ENCODE measurements around the gene RFLNA.

Gene RFLNA, protein sequence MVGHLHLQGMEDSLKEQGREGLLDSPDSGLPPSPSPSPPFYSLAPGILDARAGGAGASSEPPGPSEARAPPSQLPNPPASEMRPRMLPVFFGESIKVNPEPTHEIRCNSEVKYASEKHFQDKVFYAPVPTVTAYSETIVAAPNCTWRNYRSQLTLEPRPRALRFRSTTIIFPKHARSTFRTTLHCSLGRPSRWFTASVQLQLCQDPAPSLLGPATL

DNA sequence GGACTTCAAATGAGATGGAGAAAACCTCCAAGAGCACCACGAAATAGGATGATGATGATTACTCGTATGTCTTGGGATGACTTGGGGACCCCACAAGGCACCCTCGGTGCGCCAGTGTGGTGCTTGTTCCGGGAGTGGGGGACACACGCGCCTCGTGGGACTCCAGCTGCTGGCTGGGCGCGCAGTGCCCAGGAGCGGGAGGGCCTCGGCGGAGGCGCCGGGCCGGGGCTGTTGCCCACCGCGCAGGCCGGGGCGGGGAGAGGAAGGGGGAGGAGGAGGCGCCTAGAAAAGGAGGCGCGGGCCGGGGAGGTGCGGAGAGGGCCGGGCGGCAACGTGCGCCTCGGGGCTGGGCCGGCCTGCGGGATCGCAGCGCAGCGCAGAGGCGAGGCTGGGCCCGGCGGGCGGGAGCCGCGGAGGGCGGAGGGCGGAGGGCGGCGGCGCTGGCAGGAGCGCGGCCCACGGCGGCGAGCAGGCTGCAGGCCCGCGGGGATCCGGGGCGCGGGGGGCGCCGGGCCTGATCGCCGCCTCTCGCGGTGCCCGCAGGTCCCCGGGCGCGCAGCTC, at the start of gene RFLNA:
Gene RFLNA (plus strand): TSS at position 314 of the 562 bp plus-strand sequence. CDS start 337 bp downstream, outside the sequence.
- DNase-seq (ENCODE audit: low spot score) = peak; percentile 38

DNA sequence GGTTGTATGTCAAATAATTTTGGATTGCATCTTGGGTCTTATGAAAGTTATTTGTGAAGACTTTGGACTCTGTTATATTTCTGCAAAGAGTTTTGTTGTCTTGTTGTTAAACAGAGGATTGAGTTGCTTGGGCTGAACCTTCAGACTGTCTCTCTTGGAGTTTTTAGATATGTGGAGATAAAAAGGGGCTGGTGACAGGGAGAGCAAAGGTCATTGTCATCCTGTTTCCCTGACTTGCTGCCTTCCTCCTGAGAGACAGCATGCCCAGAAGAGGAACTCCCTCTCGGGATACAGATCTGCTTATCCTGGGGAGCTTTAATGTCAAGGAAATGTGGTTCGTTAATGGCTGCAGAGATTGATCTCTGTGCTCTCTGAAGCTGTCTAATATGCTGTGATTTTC, 47.6 kb upstream of the RFLNA start:
- no peak for DNase-seq (ENCODE audit: low spot score)

DNA sequence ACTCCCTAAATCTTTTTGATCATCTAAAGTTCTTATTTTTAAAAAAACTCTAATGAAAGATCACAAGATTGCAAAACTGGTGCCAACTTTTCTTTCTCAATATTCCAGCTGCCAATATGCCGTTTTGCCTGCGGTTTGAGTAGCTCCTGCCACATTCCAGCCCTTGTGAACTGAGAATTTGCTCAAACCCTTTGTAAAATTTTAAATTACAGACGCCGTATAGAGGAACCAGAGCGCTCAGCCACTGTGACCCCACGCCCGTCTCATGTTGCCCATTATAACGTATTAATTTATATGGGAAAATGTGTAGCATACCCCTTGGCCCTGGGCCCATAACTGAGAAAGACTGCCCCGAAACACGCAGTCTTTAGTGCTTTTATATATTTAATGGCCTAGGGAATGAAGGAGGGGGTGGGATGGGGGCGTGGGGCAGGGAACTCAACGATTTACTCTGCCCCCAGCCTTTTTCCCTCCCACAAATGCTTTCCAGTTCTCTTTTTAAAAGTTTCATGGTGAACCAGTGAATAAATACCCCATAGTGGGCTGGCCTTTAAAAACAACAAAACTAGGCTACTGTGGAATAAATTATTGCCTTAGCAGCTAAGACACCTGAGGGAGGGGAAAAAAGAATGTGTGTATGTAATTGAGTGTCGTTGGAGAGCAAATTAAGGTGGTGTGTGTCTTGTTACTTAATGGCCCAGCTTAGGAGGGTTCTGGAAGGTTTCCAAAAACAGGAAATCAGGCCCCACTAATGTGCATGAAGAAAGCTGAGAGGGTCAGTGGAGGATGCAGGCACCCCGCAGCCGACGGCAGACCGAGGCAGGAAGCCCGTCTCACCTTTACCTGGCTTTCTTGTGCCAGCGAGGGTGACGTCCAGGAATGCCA, 45.7 kb upstream of the RFLNA start:
- DNase-seq (ENCODE audit: low spot score) = peak; percentile 37

DNA sequence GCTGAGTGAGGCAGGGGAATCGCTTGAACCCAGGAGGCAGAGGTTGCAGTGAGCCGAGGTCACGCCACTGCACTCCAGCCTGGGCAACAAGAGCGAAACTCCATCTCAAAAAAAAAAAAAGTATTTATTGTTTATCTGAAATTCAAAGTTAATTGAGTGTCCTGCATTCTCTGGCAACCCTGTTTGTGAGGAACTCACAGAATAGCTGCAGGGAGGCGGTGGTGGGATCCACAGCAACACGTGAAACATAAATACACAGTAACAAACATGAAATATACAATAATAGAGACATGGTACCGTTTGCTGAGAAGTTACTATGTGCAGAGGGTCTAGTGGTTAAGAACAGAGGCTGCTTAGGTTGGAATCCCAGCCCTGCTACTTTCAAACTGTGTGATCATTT, 43.7 kb upstream of the RFLNA start:
- DNase-seq (ENCODE audit: low spot score) = no peak

DNA sequence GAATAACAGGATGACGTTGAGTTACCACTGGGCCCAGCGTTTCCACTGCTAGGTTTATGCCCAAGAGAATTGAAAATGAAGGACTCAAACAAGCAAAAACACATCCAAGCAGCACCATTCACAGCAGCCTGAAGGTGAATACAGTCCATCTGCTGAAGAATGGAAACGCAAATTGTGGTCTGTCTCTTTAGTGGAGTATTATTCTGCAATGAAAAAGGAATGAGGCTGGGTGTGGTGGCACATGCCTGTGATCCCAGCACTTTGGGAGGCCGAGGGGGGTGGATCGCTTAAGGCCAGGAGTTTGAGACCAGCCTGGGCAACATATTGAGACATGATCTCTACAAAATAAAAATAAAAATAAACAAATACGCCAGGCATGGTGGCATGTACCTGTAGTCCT, 41.9 kb upstream of the RFLNA start:
- DNase-seq (ENCODE audit: low spot score) = no peak

DNA sequence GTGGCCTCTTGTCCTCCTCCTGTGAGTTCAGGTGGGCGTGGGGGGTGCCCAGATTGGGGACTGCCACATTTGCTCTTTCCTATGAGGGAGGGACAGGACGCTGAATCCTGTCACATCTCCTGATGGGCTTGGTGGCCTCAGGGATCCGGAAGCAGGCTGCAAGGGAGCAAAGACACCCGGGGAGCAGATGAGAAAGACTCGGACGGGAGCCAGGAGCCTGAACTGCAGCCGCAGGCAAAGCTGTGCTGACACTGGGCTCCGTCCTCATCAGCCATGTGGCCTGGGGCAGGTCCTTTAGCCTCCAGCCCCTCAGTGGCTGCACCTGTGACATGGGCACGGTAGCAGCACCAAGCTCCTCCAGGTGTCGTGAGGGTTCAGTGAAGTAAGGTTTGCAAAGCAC, 40.8 kb upstream of the RFLNA start:
- DNase-seq (ENCODE audit: low spot score) = peak; percentile 14

DNA sequence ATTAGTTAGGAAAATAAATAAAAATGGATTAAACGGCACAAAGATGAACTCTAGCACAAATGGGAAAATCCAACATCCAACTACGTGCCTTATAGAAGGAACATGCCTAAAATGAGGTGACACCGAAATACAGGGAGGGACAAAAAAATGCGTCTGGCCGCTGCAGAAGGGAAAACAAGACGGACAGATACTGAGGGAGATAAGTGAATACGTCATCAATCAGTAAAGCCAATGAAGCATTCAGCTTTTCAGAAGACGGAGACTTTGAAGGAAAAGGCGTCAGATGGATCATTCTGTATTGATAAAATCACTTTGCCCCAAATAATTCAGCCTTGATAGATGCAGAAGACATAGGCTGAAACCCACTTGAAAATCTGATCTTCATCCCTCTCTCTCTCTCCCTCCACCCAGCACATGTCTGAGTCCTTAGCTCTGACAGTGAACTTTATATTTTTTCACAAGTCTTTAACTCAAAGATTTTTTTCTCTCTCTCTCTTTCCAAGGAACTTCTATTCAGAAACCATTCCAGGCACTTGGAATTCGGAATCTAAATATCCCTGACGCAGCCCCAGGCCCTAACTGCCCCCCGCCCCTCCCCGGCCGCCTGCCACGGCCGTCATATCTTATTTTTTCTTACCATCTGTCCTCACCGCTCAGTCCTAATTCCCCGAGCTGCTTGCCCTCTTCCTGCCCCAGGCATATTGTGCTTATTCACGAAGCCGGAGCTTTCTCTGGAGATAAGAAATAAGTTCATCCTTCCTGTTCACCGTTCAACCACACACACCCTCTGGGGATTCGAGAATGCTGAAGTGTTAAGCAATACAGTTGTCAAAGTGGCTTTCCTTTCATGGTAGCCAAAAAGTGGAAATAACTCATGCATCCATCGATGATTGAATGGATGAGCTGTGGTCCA, 35.5 kb upstream of the RFLNA start:
- DNase-seq (ENCODE audit: low spot score) = no peak

DNA sequence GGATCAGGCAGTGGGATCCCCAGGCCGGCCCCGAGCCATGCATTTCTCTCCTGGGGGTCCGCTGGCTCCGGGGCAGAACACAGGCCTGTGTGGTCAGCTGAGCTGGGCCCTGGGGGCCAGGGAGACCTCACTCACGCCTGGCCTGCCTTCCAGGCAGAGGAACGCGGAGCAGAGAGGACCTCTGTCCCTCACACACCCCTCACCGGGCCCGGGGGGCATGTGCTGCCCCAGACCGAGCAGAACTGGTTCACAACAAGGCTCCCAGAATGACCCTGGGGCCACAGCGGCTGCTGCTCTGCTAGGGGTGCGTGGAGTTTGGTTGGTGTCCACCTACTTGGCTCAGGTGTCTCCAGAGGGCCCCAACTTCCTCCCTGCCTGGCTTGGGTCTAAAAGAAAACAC, 33.0 kb upstream of the RFLNA start:
- no peak for DNase-seq (ENCODE audit: low spot score)

DNA sequence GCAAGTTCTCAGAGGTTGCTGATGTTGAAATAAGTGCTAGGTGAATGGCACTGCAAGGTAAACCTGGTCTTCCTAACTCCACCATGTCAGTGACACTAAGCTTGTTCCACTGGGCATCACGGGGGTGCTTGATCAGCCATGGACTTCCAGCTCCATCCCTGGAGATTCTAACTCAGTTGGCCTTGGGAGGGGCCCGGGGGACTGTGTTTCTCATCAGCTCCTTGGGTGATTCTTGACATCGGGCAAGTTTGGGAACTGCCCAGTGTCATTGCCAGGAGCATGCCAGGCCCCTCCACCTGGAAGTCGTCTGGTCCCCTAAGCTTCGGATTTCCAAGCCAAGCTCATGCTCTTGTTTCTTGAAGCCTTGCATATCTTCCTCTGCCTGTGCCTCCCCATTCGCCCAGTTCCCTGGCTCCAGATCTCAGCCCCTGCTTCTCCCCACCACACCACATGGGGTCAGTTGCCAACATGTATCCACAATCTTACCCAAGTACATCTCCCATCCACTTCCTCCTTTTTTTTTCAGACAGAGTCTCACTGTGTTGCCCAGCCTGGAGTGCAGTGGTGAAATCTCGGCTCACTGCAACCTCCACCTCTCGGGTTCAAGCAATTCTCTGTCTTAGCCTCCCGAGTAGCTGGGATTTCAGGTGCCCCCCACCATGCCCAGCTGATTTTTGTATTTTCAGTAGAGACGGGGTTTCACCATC, 30.7 kb upstream of the RFLNA start:
- DNase-seq (ENCODE audit: low spot score) = no peak

DNA sequence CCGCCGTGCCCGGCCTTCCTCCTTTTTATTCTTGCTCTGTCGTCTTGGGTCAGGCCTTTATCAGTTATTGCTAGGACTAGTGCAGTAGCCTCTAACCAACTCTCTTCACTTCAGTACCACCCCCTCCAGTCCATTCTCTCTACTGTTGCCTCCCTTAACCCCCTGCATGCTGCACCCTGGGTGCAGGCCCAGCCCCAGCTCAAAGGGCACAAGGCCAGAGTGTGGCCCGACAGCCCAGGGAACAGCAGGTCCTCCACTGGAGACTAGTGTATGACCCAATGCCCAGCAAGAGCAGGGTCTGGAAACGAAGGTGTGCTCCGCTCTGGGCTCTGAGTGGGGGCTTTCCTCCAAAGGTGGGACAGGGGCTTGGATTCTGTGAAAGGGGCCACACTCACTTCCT, 30.0 kb upstream of the RFLNA start:
- DNase-seq (ENCODE audit: low spot score) = no peak

DNA sequence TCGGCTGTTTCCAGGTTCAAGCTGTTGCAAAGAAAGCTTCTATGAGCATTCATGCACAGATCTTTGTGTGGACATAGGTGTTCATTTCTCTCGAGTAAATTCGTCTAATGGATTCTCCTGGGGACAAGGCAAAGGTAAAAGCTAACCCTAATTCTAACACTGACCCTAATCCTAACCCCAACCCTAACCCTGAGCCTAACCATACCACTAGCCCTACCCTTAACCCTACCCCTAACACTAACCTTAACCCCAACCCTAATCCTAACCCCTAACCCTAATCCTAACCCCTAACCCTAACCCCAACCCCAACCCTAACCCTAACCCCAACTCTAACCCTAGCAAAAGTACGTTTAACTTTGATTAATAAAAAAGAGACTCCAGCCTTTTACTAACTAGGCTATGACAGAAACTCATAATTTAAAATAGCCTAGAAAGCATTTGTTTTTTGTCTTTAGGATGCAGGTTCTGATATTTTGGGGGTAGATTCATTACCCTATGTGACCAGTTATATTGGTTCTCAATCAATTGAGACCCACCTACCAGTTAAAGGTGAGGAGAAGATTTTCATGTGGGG, 27.6 kb upstream of the RFLNA start:
- no peak for DNase-seq (ENCODE audit: low spot score)

DNA sequence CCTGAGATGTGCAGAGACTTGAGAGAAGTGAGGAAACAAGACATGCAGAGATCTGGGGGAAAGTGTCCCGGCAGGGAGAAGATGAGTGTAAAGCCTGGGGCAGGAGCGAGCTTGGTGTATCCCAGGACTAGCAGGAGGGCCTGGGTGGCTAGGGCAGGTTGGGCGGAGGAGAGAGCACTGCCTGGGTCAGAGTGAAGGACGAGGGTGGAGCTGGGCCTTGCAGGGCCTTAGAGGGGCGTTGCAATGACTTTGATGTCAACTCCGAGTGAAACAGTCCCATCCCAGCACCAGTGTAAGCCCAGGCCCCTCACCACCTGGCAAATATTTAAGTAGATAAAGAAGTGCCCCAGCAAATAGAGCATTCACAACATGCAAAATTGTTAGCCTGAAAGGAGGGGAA, 24.2 kb upstream of the RFLNA start:
- no peak for DNase-seq (ENCODE audit: low spot score)

DNA sequence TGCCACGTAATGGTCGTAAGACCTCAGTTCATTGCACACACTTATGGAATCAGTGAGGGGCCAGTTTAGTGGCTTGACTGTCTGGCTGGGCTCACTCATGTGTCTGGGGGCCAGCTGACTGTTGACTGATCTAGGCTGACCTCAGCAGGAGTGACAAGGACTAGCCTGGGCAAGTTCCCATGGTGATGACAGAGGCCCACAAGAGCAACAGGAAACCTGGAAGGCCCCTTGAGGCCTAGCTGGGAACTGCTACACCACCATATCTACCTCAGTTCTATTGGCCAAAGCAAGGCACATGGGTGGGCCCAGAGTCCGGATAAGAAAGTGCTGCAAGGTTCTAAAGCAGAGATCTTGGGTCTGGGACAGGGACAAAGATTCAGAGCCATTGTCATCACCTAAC, 21.3 kb upstream of the RFLNA start:
- DNase-seq (ENCODE audit: low spot score) = peak; percentile 63

DNA sequence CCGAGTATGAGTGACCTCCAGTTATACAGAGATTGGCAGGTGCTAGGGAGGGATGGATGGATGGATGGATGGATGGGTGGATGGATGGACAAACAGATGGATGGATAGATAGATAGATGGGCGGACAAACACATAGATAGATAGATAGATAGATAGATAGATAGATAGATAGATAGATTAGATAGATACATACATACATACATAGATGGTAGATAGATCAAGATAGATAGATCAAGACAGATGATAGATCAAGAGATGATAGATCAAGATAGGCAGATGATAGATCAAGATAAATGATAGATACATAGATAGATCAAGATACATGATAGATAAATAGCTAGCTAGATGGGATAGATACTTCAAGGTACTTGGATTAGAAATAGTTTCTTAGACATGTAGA, 18.6 kb upstream of the RFLNA start:
- DNase-seq (ENCODE audit: low spot score) = no peak

DNA sequence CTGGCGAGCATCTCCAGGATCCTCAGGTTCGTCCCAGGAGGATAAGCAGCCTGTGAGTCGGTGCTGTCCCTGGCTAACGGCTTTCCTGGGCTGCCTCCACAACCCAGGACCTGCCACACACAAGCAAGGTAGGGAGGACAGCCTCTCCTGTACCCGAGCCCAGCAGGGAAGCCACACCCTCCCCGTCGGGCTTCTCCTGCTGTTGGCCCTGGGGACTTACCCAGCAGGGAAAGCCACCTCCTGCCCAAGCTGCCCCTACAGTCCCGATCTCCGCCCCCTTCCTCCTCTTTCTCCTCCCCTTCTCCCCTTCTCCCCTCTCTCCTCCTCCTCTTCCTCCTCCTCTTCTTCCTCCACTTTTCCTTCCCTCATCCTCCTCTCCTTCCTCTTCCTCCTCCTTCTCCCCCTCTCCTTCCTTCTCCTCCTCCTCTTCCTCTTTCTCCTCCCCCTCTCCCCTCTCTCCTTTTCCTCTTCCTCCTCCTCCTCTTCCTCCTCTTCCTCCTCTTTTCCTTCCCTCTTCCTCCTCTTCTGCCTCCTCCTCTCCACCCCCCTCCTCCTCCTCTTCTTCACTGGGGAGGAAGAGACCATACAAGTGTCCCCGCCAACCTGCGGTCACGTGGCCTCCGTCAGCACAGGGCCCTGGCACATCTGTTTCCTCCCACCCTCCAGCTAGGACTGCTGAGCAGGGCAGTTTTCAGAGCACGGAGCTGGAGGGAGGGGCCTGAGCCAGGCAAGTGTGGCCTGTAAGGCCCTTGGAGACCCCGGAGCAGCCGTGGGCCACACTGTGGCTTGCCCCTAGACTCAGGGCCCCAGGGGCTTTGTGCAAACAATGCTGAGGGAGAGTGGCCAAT, 17.3 kb upstream of the RFLNA start:
- DNase-seq (ENCODE audit: low spot score) = no peak

DNA sequence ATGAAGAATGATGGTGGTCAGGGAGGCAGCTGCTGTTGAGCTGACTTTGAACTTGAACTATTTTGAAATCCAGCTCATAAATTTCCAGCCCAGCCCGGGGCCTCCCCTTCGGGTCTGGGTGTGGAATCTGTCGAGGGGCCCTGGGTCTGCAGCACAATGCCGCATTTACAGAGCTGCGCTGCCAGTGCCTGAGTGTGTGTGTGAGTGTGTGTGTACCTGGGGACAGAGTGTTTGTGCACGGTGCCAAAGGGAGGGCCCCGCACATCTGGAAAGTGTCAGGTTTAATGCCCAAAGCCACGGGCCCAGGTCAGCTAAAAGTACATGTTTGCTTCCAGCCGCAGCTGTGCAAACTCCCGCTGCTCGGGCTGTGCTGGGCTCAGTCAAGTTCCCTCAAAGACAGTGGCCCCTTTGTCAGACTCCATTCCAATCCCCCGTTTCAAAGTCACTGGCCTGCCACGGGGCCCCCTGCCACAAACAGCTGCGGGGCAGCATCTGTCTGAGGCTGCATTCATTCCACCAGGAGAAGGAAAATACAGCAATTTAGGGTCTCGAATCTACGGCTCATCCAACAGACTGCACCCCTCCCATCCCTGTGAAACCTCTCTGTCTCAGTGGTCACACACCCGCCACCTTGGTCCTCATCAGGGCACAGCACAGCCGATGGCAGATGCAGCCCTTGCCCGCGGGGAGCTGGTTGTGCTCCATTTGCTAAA, 16.3 kb upstream of the RFLNA start:
- no peak for DNase-seq (ENCODE audit: low spot score)

DNA sequence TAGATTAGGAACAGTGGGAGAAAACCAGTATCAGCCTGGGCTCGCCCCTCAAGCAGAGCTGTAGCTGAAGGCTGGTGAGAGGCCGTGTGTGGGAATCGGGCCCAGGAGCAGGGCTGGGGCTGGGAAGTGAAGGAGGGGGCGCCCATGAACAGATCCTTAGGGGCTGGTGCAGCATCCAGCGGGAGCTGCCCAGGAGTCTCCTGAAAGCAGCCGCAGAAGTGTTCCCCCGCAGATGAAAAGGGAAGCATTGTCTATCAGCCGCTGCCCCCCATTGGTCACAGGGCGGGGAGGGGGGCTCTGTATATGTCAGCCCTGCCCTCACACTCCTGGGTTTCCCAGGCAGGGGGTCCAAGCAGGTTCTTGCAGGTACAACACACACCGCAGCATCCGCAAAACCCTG, 15.6 kb upstream of the RFLNA start:
- no peak for DNase-seq (ENCODE audit: low spot score)

DNA sequence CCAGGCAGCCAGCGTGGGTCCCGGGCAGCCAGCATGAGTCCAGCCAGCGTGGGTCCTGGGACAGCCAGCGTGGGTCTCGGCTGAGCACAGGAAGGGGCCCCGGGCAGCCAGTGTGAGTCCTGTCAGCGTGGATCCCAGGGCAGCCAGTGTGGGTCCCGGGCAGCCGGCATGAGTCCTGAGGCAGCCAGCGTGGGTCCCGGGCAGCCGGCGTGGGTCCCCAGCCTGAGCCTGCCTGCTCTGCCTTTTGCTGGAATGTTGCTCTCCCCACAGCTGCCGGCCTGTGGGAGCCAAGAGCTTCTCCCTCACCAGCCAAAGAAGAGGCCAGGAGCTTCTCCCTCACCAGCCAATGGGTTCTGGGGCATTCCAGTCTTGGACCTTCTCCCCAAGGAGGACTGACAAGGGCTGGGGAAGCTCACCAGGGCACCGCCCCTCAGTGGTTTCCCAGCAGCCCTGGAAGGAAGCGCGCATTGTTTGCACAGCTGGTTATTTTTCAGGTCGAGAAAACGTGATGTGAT, 15.0 kb upstream of the RFLNA start:
- peak; percentile 13 for DNase-seq (ENCODE audit: low spot score)

DNA sequence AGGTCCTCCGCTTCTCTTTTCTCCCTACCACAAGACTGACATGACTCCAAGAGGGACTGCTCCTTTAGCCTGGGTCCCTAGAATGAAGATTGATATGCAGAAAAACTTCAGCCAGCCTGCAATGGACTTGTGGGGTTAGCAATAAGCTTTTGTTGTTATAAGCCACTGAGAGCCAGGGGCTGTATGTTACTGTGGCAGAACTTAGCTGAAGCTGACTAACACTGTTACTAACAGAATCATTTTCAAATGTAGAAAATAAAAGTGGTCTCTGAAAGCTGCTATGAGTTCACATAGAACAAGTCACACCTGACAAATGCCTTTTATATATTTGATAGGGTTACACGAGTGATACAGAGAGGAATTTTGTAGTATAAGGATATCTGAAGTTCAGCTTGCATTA, 13.6 kb upstream of the RFLNA start:
- no peak for DNase-seq (ENCODE audit: low spot score)
